ENCODE measurements around the gene MYL5.

The MYL5 gene

DNA sequence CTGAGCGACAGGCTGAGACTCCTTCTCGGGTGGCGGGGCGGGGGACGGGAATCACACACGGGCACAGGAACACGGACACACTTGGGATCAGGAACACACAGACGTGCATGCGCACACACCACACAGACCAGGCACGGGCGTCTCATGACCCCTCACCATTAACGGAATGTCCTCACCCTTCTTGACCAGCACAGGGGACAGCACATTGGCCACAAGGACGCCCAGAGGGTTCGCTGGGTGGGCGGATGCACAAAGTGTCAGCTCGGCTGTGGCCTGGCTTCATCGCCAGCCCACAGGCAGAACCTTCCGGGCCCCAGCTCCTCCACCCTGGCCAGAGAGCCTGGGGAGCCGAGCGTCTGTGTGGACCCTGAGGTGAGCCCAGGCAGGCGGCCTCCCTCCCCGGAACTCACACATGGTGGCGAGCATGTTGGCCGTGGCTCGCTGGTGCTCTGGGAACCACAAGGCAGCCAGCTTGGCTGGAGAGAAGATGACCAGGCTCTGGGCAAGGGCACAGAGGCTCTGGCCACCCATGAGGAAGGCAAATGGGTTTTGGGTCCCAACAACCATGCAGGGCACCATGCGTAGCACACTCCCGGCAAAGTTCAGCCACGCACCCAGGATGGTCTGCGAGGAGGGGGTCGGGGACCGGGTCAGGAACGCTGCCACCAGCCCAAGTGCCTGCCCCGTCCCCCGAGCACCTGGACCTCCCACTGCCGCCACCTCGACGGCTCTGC is 11.5 kb downstream of the MYL5 start (continued):
- TF ChIP-seq, protein P1, sequence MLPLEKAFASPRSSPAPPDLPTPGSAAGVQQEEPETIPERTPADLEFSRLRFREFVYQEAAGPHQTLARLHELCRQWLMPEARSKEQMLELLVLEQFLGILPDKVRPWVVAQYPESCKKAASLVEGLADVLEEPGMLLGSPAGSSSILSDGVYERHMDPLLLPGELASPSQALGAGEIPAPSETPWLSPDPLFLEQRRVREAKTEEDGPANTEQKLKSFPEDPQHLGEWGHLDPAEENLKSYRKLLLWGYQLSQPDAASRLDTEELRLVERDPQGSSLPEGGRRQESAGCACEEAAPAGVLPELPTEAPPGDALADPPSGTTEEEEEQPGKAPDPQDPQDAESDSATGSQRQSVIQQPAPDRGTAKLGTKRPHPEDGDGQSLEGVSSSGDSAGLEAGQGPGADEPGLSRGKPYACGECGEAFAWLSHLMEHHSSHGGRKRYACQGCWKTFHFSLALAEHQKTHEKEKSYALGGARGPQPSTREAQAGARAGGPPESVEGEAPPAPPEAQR (tag by site-specific recombination; IDR thresholded peaks at IDR 0.05) = no peak
- no peak for TF ChIP-seq RBAK (tag by site-specific recombination; IDR thresholded peaks at IDR 0.05)
- TF ChIP-seq TCF7L2 (IDR thresholded peaks at IDR 0.05; ENCODE audit: borderline replicate concordance, low read depth, low read length) = no peak
- TF ChIP-seq, protein P2, sequence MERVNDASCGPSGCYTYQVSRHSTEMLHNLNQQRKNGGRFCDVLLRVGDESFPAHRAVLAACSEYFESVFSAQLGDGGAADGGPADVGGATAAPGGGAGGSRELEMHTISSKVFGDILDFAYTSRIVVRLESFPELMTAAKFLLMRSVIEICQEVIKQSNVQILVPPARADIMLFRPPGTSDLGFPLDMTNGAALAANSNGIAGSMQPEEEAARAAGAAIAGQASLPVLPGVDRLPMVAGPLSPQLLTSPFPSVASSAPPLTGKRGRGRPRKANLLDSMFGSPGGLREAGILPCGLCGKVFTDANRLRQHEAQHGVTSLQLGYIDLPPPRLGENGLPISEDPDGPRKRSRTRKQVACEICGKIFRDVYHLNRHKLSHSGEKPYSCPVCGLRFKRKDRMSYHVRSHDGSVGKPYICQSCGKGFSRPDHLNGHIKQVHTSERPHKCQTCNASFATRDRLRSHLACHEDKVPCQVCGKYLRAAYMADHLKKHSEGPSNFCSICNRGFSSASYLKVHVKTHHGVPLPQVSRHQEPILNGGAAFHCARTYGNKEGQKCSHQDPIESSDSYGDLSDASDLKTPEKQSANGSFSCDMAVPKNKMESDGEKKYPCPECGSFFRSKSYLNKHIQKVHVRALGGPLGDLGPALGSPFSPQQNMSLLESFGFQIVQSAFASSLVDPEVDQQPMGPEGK (tag by site-specific recombination; IDR thresholded peaks at IDR 0.05) = no peak

DNA sequence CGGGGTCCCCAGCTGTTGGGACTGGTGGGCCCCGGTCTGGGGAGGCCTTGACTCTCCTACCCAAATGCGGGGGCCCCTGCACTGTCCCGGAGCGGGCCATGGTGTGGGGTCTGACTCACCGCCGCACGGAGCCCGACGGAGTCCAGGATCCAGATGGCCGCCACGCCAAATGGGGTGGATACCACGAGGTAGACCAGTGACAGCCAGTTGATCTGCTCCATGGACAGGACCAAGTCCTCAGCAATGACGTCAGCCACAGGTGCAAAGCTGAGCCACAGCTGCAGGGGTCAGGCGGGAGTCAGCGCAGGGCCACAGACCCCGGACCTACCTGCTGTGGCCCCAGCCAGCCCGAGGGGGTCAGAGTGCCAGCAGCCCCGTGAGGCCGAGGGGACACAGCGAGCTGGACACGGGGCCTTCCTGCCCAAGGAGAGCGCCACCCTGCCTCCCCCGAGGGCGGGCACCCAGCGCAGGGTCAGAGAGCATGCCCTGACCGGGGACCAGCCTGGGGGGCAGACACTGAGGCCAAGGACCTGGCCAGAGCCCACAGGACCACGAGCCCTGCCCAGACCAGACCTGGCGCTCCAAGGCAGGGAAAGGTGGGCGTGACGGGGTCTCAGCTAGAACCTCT is 12.2 kb downstream of the MYL5 start:
- H3K9me3 ChIP-seq (ENCODE audit: control insufficient read depth, insufficient read depth, low read depth, low read length) = no peaks in the 10 kb centered on the region
- no peak overlapping the region for H3K27ac ChIP-seq (ENCODE audit: extremely low read depth, low read depth, low read length)
- no peak for TF ChIP-seq EGR2 (tag by site-specific recombination; IDR thresholded peaks at IDR 0.05; ENCODE audit: low read depth)
- TF ChIP-seq, protein P3, sequence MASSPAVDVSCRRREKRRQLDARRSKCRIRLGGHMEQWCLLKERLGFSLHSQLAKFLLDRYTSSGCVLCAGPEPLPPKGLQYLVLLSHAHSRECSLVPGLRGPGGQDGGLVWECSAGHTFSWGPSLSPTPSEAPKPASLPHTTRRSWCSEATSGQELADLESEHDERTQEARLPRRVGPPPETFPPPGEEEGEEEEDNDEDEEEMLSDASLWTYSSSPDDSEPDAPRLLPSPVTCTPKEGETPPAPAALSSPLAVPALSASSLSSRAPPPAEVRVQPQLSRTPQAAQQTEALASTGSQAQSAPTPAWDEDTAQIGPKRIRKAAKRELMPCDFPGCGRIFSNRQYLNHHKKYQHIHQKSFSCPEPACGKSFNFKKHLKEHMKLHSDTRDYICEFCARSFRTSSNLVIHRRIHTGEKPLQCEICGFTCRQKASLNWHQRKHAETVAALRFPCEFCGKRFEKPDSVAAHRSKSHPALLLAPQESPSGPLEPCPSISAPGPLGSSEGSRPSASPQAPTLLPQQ (tag by site-specific recombination; IDR thresholded peaks at IDR 0.05) = no peak
- TF ChIP-seq, protein P4, sequence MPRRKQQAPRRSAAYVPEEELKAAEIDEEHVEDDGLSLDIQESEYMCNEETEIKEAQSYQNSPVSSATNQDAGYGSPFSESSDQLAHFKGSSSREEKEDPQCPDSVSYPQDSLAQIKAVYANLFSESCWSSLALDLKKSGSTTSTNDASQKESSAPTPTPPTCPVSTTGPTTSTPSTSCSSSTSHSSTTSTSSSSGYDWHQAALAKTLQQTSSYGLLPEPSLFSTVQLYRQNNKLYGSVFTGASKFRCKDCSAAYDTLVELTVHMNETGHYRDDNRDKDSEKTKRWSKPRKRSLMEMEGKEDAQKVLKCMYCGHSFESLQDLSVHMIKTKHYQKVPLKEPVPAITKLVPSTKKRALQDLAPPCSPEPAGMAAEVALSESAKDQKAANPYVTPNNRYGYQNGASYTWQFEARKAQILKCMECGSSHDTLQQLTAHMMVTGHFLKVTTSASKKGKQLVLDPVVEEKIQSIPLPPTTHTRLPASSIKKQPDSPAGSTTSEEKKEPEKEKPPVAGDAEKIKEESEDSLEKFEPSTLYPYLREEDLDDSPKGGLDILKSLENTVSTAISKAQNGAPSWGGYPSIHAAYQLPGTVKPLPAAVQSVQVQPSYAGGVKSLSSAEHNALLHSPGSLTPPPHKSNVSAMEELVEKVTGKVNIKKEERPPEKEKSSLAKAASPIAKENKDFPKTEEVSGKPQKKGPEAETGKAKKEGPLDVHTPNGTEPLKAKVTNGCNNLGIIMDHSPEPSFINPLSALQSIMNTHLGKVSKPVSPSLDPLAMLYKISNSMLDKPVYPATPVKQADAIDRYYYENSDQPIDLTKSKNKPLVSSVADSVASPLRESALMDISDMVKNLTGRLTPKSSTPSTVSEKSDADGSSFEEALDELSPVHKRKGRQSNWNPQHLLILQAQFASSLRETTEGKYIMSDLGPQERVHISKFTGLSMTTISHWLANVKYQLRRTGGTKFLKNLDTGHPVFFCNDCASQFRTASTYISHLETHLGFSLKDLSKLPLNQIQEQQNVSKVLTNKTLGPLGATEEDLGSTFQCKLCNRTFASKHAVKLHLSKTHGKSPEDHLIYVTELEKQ (tag by site-specific recombination; IDR thresholded peaks at IDR 0.05; ENCODE audit: borderline replicate concordance) = no peak
- TF ChIP-seq, protein P5, sequence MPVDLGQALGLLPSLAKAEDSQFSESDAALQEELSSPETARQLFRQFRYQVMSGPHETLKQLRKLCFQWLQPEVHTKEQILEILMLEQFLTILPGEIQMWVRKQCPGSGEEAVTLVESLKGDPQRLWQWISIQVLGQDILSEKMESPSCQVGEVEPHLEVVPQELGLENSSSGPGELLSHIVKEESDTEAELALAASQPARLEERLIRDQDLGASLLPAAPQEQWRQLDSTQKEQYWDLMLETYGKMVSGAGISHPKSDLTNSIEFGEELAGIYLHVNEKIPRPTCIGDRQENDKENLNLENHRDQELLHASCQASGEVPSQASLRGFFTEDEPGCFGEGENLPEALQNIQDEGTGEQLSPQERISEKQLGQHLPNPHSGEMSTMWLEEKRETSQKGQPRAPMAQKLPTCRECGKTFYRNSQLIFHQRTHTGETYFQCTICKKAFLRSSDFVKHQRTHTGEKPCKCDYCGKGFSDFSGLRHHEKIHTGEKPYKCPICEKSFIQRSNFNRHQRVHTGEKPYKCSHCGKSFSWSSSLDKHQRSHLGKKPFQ (tag by site-specific recombination; IDR thresholded peaks at IDR 0.05) = no peak
- TF ChIP-seq, protein P6, sequence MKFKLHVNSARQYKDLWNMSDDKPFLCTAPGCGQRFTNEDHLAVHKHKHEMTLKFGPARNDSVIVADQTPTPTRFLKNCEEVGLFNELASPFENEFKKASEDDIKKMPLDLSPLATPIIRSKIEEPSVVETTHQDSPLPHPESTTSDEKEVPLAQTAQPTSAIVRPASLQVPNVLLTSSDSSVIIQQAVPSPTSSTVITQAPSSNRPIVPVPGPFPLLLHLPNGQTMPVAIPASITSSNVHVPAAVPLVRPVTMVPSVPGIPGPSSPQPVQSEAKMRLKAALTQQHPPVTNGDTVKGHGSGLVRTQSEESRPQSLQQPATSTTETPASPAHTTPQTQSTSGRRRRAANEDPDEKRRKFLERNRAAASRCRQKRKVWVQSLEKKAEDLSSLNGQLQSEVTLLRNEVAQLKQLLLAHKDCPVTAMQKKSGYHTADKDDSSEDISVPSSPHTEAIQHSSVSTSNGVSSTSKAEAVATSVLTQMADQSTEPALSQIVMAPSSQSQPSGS (tag by site-specific recombination; IDR thresholded peaks at IDR 0.05; ENCODE audit: low read depth) = no peak
- CTCF ChIA-PET = no interaction called here
- no peak overlapping the region for H3K4me3 ChIP-seq (ENCODE audit: low read depth, low read length)
- H3K36me3 ChIP-seq (ENCODE audit: control insufficient read depth in 2 of 2, insufficient read depth in 1 of 2, low read length in 2 of 2) = no peaks in the 10 kb centered on the region
- POLR2A ChIA-PET = interaction anchor here (1.4 kb wide), 1 partner anchor 11 kb away, joined by 3 read pairs; no protein-coding TSS in a partner anchor
- H3K4me1 ChIP-seq (ENCODE audit: control insufficient read depth, insufficient read depth, low read length) = no peaks in the 10 kb centered on the region

All from HEK293 (cell line).